LNCaP clone FGC (cell line): Measurements from ENCODE around the gene BACH2.

Experiments used
- DNase-seq: peaks from one replicate; pipeline ENCODE4 v3.0.0-alpha.2; 2011; ENCODE audit warnings: low read depth
- H3K4me3 ChIP-seq: 2 replicates; pipeline ENCODE4 v1.5.1; 2011; ENCODE audit warnings: mild to moderate bottlenecking, low read depth, low read length, control low read depth
- CTCF ChIP-seq: IDR thresholded peaks from 2 replicates; pipeline ENCODE4 v1.5.1; 2012; ENCODE audit warnings: mild to moderate bottlenecking; ENCODE audit not compliant: control insufficient read depth, insufficient read depth; ENCODE audit errors: extremely low read depth

BACH2 gene

GRCh38 chr6:90264561-90264960 lies 32.1 kb downstream of the BACH2 start:
- TF ChIP-seq CTCF, result no peak
- H3K4me3 ChIP-seq, result no peak overlapping the region
- no peak for DNase-seq

GRCh38 chr6:90263633-90264032 lies 33.0 kb downstream of the BACH2 start:
- DNase-seq, result no peak
- H3K4me3 ChIP-seq, result no peak overlapping the region
- no peak for TF ChIP-seq CTCF

GRCh38 chr6:90261801-90262200 lies 34.8 kb downstream of the BACH2 start:
- no peak for DNase-seq
- TF ChIP-seq CTCF, result no peak
- H3K4me3 ChIP-seq, result no peak overlapping the region

- no peak for TF ChIP-seq CTCF
- no peak for DNase-seq
- no peak overlapping the region for H3K4me3 ChIP-seq
Observed at GRCh38 chr6:90257486-90257738, 39.2 kb downstream of the BACH2 start.

GRCh38 chr6:90256698-90257485 lies 39.8 kb downstream of the BACH2 start:
- DNase-seq, result no peak
- TF ChIP-seq CTCF, result no peak
- H3K4me3 ChIP-seq, result no peak overlapping the region

GRCh38 chr6:90253631-90254030 lies 43.0 kb downstream of the BACH2 start:
- no peak for TF ChIP-seq CTCF
- no peak overlapping the region for H3K4me3 ChIP-seq
- no peak for DNase-seq
